Stimulated activated naive CD8-positive, alpha-beta T cell treated with anti-CD3 and anti-CD28 coated beads, Interleukin-15, Interleukin-2, amounts not matched to agents 100 U/mL and 50 U/mL, for 24 hours (primary cell): ENCODE results near the gene HEATR1.
"Not testable (repeated sequence)": the region's sequence is repeated elsewhere in the genome, so short reads cannot be mapped to it uniquely, and the experiment has no call there.

ENCODE experiments used
- ATAC-seq: fragments of 150-1000 bp; cut with Tn5 transposase; one replicate; pipeline ENCODE4 v1.10.0; 2021
- DNase-seq: peaks from one replicate; pipeline ENCODE4 v3.0.0; 2021

Gene HEATR1

DNA sequence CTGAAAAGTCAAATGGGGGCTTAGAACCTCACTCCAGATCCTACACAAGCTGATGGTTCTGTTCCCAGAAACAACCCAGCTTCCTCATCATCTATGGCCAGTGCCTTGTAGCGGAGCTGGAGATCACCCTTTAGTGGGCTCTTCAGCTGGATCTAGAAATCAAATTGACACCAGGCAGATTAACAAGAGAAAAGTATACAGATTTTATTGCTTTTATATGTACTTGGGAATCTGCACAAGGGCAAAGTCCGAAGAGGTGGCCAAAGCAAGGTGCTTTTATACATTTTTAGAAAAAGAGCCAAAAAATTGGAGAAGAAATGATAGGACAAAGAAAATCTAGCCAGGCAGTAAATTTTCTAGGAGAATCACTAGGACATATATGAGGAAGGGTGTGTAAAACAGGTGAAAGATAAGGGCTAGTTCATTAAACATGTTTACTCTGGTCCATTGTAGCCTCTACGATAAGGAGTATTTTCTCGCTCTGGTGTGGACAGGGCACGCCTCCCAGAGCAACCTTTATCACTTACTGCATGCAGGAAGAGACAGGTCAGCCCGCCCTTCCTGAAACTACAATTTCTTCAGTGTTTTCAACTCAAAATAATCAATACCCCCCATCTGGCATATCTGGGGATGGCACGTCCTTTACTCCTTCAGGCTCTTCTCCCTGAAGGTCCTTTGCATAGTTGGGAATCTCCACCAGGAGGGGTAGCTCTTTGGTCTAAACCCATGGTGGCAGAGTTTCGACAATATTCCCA lies 94.5 kb downstream of the HEATR1 start:
- no peak for ATAC-seq
- DNase-seq: no peak

DNA sequence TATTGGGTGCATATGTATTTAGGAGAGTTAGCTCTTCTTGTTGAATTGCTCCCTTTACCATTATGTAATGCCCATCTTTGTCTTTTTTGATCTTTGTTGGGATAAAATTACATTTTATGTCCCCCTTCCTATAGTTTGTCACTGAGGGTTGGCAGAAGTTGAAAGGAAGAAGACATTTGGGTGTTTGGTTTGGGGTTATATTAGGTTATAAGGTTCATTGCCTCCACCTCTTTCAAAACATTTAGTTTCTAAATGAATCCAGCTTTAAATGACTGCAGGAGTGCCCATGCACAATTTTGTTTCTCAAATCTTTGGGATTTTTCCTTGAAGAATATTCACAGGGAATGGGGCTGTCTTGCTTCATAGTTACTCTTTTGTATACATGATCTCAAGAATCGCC lies 95.1 kb downstream of the HEATR1 start:
- no peak for ATAC-seq

DNA sequence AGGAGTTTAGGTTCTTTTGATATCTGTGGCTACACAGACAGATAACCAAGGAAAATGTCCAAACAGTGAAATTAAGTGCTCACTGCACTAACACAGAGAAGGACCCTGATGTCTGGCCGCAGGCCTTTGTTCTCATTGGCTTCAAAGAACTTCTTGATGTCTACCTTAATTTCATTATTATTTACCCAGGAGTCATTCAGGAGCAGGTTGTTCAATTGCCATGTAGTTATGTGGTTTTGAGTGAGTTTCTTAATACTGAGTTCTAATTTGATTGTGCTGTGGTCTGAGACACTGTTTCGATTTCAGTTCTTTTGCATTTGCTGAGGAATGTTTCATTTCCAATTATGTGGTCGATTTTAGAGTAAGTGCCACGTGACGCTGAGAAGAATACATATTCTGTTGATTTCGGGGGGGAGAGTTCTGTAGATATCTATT lies 95.7 kb downstream of the HEATR1 start:
- DNase-seq: no peak
- peak; percentile 3 for ATAC-seq

More for the DNA sequence above, 95.1 kb downstream of the HEATR1 start:
- DNase-seq: no peak

DNA sequence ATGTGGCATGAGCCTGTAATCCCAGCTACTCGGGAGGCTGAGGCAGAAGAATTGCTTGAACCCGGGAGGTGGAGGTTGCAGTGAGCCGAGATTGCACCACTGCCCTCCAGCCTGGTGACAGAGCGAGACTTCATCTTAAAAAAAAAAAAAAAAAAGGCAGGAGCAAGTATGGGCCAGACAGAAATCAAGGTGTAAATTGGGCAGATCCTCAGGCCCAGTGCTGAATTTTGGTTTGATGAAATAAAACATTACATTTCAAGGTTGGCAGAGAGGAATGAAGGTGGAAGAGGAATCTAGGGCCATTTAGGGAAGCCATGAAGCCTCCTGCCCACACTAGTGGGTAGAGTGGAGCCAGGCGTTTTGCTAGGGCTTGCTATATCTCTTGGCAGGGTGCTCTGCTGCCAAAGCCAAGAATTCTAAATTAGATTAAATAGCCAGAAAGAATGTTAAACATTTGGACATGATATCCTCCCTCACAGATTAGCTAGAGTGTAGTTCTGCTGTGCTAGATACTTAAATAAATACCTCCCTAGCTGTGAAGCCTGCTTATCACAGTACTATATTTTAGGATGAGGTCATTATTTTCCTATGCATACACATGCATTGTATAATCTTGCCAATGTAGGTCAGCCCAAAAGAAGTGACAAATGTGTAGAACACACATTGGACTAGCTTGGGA lies 97.2 kb downstream of the HEATR1 start:
- DNase-seq: no peak
- no peak for ATAC-seq

DNA sequence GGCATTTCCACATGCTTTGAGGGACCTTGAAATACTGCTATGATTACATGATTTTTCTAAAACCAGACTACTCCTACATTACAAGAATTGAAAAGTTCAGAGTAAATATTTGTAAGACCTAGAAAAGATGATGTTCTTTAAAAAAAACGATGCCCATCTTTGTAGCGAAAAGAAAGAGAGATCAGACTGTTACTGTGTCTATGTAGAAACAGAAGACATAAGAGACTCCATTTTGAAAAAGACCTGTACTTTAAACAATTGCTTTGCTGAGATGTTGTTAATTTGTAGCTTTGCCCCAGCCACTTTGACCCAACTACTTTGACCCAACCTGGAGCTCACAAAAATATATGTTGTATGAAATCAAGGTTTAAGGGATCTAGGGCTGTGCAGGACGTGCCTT lies 100.0 kb downstream of the HEATR1 start:
- not testable (repeated sequence) for DNase-seq, ATAC-seq

DNA sequence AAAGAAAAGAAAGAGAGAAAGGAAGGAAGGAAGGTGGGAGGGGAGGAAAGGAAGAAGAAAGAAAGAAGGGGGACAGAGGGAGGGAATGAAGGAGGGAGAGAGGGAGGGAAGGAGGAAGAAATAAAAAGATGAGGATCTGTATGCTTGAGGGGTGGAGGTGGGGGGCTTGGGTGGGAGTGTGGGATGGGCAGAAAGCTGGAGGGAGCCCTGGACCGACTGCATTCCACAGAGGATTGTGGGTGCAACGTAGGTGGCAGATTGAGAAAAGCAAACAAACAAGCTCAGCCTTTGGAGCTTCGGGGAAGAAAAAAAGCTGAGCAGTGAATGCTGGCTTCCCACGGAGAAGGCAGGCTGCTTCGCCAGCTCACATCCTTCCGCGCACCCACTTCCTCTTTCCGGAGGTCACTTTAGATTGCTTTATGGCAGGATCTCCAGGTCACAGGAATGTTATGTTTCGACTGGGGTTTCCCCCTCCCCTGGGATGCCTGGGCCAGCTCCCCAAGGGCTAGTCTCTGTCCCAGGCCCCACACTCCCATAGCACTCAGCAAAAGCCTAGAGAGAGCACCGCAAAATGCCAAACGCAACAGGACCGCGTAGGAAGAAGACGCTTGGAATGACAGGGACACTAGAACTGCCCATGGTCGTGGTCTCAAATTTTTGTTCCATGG lies 101.2 kb downstream of the HEATR1 start:
- DNase-seq (peak; percentile 23), ATAC-seq (no peak)

DNA sequence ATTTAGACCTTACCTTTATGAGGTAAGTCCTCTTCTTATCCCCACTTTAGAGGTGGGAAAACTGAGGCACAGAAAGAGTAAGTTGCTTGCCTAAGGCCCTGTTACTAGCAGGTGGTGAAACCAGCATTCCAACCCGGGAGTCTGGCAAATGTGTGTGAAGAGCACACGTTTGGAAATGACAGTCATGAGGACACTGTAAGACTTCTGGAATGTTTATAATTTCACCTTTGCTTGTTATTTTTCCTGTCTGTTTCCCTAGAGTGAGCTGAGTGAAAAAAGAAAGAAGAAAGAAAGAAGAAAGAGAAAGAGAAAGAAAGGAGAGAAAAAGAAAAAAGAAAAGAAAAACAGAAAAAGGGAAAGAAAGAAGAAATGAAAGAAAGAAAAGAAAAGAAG lies 101.7 kb downstream of the HEATR1 start:
- ATAC-seq (no peak), DNase-seq (no peak)

DNA sequence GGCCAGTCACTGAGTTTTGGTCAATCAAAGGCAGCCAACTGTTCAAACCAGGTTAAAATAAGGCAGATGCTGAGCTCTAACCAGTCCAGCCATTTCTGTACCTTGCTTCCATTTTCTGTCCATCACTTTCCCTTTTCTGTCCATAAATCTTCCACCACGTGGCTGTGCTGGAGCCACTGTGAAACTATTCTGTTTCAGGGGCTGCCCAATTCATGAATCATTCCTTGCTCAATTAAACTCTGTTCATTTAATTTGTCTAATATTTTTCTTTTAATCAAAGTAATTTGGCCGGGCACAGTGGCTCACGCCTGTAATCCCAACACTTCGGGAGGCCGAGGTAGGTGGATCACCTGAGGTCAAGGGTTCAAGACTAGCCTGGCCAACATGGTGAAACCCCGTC lies 103.2 kb downstream of the HEATR1 start:
- ATAC-seq (no peak), DNase-seq (no peak)
